Measurements from ENCODE around the gene PLCD3. TPM values are rescaled to one million over a fixed set of nuclear protein-coding genes. Genes with fewer than 3 reads are reported as not detected.
A peak's percentile ranks its signal among the peaks of the same experiment; 100 is the strongest.

PLCD3 gene
- total and polyA plus RNA-seq, 2 of the 13 experiments (the other 11 are each of a cell fraction or from before 2014, with no cell fraction given) = 11.3 to 39.1 TPM

DNA sequence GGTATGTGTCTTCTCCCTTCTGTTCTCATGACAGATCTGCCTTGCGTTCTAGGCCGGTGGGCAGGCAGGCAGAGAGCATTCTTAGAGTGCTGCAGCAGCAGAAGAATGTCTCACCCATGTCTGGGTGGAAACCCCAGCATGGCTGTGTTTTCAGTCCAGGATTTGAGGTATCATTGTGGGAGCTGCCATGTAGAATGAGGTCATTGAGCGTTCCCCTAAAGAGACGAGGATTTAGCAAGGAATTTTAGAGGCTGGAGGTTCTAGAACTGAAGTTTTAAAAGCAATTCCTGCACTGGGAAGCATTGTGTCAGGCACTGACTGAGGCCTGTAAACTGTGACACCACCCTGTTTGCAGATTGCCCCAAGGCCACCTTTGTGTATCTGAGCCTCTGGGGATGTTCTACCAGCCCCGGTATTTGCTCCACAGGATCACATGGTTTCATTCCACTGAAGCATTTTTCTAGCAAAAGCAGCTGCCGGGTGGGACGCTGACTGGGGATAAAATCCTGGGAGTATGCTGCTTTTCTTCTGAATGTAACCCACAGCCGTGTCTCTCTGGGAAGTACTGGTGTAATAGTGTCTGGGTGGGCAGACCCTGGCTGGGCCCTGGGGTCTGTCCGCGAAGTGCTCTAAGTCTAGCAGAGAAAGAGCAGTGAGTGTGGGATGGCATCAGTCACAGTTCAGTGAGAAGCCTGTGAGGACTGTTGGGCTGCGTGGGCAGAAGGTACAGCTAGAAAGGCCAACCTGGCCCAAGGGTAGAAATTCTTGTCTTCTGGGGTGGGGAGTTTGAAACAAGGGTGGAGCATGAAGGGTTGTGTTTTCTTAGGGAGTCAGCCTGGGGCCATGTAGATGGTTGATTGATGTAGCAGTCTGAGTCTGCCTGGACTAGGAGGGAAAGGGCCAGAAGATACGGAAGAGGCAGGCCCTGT is 30.2 kb downstream of the PLCD3 start (continued):
- TF ChIP-seq, protein P1, sequence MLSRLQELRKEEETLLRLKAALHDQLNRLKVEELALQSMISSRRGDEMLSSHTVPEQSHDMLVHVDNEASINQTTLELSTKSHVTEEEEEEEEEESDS (CRISPR knock-in tag; IDR thresholded peaks at IDR 0.05; ENCODE audit: borderline replicate concordance) = no peak
- TF ChIP-seq ELF3 (CRISPR knock-in tag; IDR thresholded peaks at IDR 0.05) (0 out of 2 replicates have a peak, but pooled peaks have one; percentile 23), NBN (conservative IDR thresholded peaks at IDR 0.05) (no peak), BRCA1 (CRISPR knock-in tag; IDR thresholded peaks at IDR 0.05) (0 out of 2 replicates have a peak, but pooled peaks have one; percentile 50), EP300 (IDR thresholded peaks at IDR 0.05; ENCODE audit: low read depth in 2 of 2, low read length in 2 of 2) (no peak), EP300 (CRISPR knock-in tag; IDR thresholded peaks at IDR 0.05; ENCODE audit: borderline replicate concordance) (peak; percentile 38; the same call in 1 of the 2 replicates), ZNF782 (CRISPR knock-in tag; IDR thresholded peaks at IDR 0.05; ENCODE audit: borderline replicate concordance) (no peak), KLF11 (CRISPR knock-in tag; IDR thresholded peaks at IDR 0.05) (0 out of 2 replicates have a peak, but pooled peaks have one; percentile 29), POLR2AphosphoS5 (IDR thresholded peaks at IDR 0.05; ENCODE audit: low read depth, low read length) (no peak), HNRNPH1 (optimal IDR thresholded peaks at IDR 0.05; ENCODE audit: low read depth, low read length) (no peak), MXD4 (CRISPR knock-in tag; IDR thresholded peaks at IDR 0.05) (peak; percentile 80), RARA (CRISPR knock-in tag; IDR thresholded peaks at IDR 0.05) (peak; percentile 39; the same call in 1 of the 2 replicates), HNRNPL (IDR thresholded peaks at IDR 0.05; ENCODE audit: low read depth, low read length) (no peak), NR2F6 (IDR thresholded peaks at IDR 0.05) (no peak), NR2F6 (CRISPR knock-in tag; IDR thresholded peaks at IDR 0.05) (peak; percentile 47), DMAP1 (CRISPR knock-in tag; IDR thresholded peaks at IDR 0.05) (peak; percentile 66; the same call in 1 of the 2 replicates), NFATC3 (CRISPR knock-in tag; IDR thresholded peaks at IDR 0.05) (no peak)
- TF ChIP-seq, protein P2, sequence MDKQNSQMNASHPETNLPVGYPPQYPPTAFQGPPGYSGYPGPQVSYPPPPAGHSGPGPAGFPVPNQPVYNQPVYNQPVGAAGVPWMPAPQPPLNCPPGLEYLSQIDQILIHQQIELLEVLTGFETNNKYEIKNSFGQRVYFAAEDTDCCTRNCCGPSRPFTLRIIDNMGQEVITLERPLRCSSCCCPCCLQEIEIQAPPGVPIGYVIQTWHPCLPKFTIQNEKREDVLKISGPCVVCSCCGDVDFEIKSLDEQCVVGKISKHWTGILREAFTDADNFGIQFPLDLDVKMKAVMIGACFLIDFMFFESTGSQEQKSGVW (CRISPR knock-in tag; IDR thresholded peaks at IDR 0.05; ENCODE audit: borderline replicate concordance) = no peak
- TF ChIP-seq, protein P3, sequence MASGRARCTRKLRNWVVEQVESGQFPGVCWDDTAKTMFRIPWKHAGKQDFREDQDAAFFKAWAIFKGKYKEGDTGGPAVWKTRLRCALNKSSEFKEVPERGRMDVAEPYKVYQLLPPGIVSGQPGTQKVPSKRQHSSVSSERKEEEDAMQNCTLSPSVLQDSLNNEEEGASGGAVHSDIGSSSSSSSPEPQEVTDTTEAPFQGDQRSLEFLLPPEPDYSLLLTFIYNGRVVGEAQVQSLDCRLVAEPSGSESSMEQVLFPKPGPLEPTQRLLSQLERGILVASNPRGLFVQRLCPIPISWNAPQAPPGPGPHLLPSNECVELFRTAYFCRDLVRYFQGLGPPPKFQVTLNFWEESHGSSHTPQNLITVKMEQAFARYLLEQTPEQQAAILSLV (CRISPR knock-in tag; IDR thresholded peaks at IDR 0.05; ENCODE audit: borderline replicate concordance) = 0 out of 2 replicates have a peak, but pooled peaks have one; percentile 34
- TF ChIP-seq, protein P4, sequence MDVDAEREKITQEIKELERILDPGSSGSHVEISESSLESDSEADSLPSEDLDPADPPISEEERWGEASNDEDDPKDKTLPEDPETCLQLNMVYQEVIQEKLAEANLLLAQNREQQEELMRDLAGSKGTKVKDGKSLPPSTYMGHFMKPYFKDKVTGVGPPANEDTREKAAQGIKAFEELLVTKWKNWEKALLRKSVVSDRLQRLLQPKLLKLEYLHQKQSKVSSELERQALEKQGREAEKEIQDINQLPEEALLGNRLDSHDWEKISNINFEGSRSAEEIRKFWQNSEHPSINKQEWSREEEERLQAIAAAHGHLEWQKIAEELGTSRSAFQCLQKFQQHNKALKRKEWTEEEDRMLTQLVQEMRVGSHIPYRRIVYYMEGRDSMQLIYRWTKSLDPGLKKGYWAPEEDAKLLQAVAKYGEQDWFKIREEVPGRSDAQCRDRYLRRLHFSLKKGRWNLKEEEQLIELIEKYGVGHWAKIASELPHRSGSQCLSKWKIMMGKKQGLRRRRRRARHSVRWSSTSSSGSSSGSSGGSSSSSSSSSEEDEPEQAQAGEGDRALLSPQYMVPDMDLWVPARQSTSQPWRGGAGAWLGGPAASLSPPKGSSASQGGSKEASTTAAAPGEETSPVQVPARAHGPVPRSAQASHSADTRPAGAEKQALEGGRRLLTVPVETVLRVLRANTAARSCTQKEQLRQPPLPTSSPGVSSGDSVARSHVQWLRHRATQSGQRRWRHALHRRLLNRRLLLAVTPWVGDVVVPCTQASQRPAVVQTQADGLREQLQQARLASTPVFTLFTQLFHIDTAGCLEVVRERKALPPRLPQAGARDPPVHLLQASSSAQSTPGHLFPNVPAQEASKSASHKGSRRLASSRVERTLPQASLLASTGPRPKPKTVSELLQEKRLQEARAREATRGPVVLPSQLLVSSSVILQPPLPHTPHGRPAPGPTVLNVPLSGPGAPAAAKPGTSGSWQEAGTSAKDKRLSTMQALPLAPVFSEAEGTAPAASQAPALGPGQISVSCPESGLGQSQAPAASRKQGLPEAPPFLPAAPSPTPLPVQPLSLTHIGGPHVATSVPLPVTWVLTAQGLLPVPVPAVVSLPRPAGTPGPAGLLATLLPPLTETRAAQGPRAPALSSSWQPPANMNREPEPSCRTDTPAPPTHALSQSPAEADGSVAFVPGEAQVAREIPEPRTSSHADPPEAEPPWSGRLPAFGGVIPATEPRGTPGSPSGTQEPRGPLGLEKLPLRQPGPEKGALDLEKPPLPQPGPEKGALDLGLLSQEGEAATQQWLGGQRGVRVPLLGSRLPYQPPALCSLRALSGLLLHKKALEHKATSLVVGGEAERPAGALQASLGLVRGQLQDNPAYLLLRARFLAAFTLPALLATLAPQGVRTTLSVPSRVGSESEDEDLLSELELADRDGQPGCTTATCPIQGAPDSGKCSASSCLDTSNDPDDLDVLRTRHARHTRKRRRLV (CRISPR knock-in tag; IDR thresholded peaks at IDR 0.05) = no peak
- TF ChIP-seq, protein P5, sequence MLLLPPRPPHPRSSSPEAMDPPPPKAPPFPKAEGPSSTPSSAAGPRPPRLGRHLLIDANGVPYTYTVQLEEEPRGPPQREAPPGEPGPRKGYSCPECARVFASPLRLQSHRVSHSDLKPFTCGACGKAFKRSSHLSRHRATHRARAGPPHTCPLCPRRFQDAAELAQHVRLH (CRISPR knock-in tag; IDR thresholded peaks at IDR 0.05; ENCODE audit: borderline replicate concordance, low read depth) = peak; percentile 19; the same call in 1 of the 2 replicates
